HUDEP-2 (cell line): ENCODE data around the gene TUT4.

Source experiments
- DNase-seq, 76 experiments: peaks; one replicate each; lab custom pipeline; 2025; ENCODE audit not compliant: unreplicated experiment in 76 of 76; lab: John Stamatoyannopoulos, UW

Gene TUT4

GRCh38 chr1:52477876-52478275 is 75.0 kb downstream of the TUT4 start:
- no peak for DNase-seq

- DNase-seq: no peak
Measured at GRCh38 chr1:52476943-52477342, 75.9 kb downstream of the TUT4 start.

- no peak for DNase-seq
Measured at GRCh38 chr1:52474807-52475206, 78.1 kb downstream of the TUT4 start.

GRCh38 chr1:52473039-52473438 is 79.9 kb downstream of the TUT4 start:
- DNase-seq: no peak

GRCh38 chr1:52472384-52472783 is 80.5 kb downstream of the TUT4 start:
- DNase-seq: no peak

- DNase-seq: no peak
Measured at GRCh38 chr1:52469108-52469507, 83.8 kb downstream of the TUT4 start.

- DNase-seq: no peak
Measured at GRCh38 chr1:52463891-52464290, 89.0 kb downstream of the TUT4 start.

GRCh38 chr1:52461821-52462220 is 91.1 kb downstream of the TUT4 start:
- DNase-seq: no peak

GRCh38 chr1:52460694-52461093 is 92.2 kb downstream of the TUT4 start:
- no peak for DNase-seq

- no peak for DNase-seq
Measured at GRCh38 chr1:52455686-52456085, 97.2 kb downstream of the TUT4 start.

GRCh38 chr1:52454779-52455178 is 98.1 kb downstream of the TUT4 start:
- DNase-seq: no peak

- no peak for DNase-seq
Measured at GRCh38 chr1:52454127-52454526, 98.8 kb downstream of the TUT4 start.

- DNase-seq: no peak
Measured at GRCh38 chr1:52444463-52444862, 108.4 kb downstream of the TUT4 start.

GRCh38 chr1:52439976-52440375 is 112.9 kb downstream of the TUT4 start:
- DNase-seq: no peak

GRCh38 chr1:52436817-52437216 is 116.1 kb downstream of the TUT4 start:
- DNase-seq: no peak

GRCh38 chr1:52435650-52436049 is 117.2 kb downstream of the TUT4 start:
- DNase-seq: no peak

GRCh38 chr1:52435211-52435610 is 117.7 kb downstream of the TUT4 start:
- no peak for DNase-seq

GRCh38 chr1:52432807-52433206 is 120.1 kb downstream of the TUT4 start:
- no peak for DNase-seq

- no peak for DNase-seq
Measured at GRCh38 chr1:52427152-52427551, 125.7 kb downstream of the TUT4 start.

GRCh38 chr1:52426371-52426770 is 126.5 kb downstream of the TUT4 start:
- no peak for DNase-seq

- no peak for DNase-seq
Measured at GRCh38 chr1:52424813-52425212, 128.1 kb downstream of the TUT4 start.

GRCh38 chr1:52424231-52424636 is 128.7 kb downstream of the TUT4 start:
- no peak for DNase-seq

GRCh38 chr1:52423771-52424170 is 129.1 kb downstream of the TUT4 start:
- no peak for DNase-seq

GRCh38 chr1:52423055-52423454 is 129.8 kb downstream of the TUT4 start:
- DNase-seq: no peak
